ENCODE measurements around the gene TTLL7.

TTLL7 gene

DNA sequence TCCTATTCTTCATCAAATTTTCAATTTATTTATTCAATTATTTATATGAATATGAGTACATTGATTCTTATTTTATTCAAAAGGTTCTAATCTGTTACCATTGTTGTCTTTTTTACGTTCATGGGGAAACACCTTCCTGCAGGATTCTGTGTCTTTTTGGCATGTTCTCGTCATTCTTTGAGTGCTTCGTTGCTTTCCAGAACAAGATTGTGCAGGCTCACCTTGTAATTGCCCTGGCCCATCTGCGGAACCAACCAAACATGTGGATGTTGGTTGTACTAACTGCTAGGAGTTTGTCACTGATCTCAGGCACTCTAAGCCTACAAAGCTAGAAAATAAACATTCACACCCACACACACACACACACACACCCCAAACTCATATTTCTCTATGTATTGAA, 182.1 kb downstream of the TTLL7 start:
- DNase-seq (ENCODE audit: low read depth): no peak

GRCh38 chr1:83815330-83815729, 183.6 kb downstream of the TTLL7 start:
- no peak for DNase-seq (ENCODE audit: low read depth)
